ENCODE measurements around the gene PDSS1.

- TF ChIP-seq, protein P1, sequence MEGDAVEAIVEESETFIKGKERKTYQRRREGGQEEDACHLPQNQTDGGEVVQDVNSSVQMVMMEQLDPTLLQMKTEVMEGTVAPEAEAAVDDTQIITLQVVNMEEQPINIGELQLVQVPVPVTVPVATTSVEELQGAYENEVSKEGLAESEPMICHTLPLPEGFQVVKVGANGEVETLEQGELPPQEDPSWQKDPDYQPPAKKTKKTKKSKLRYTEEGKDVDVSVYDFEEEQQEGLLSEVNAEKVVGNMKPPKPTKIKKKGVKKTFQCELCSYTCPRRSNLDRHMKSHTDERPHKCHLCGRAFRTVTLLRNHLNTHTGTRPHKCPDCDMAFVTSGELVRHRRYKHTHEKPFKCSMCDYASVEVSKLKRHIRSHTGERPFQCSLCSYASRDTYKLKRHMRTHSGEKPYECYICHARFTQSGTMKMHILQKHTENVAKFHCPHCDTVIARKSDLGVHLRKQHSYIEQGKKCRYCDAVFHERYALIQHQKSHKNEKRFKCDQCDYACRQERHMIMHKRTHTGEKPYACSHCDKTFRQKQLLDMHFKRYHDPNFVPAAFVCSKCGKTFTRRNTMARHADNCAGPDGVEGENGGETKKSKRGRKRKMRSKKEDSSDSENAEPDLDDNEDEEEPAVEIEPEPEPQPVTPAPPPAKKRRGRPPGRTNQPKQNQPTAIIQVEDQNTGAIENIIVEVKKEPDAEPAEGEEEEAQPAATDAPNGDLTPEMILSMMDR (conservative IDR thresholded peaks at IDR 0.05; ENCODE audit: low read length) = no peak
- no peak for TF ChIP-seq EZH2phosphoT487 (IDR thresholded peaks at IDR 0.05; ENCODE audit: borderline replicate concordance)
These were observed 32.1 kb upstream of the PDSS1 start for GRCh38 chr10:26665080-26666048.
